GM12878 (cell line): ENCODE results near the gene RTF1. TPM values are rescaled to one million over a fixed set of nuclear protein-coding genes. Genes with fewer than 3 reads are reported as not detected.

Experiments used
- ATAC-seq: fragments of 200-7000 bp; cut with Tn5 transposase; 3 replicates; pipeline ENCODE4 v1.9.1; 2020; ENCODE audit warnings: mild to moderate bottlenecking, moderate library complexity
- BruUV-seq: library from RNA; stranded (reverse); fragments of 400-500 nt; replicated peaks from 2 replicates; lab custom pipeline; 2021; lab: Mats Ljungman, UMichigan
- CTCF ChIA-PET: fragments of 300-600 bp; sonication (Branson Sonifier 250); formaldehyde crosslinking; extraction: SDS; loops from one replicate; lab custom pipeline; 2021; ENCODE audit warnings: inconsistent platforms; lab: Yijun Ruan, JAX
- POLR2A ChIA-PET: fragments of 350-600 bp; formaldehyde crosslinking; extraction: SDS; loops from one replicate; lab custom pipeline; 2021; ENCODE audit warnings: inconsistent platforms; lab: Charles Lee
- RAD21 ChIA-PET: fragments of 300-600 bp; sonication (Branson Sonifier 250); formaldehyde crosslinking; loops from one replicate; lab custom pipeline; 2023; ENCODE audit warnings: antibody characterized with exemption; ENCODE audit not compliant: unreplicated experiment; lab: Charles Lee
- SMC1A ChIA-PET: fragments of 300-600 bp; sonication (Branson Sonifier 250); formaldehyde crosslinking; loops from one replicate; lab custom pipeline; 2023; ENCODE audit not compliant: unreplicated experiment, uncharacterized antibody; lab: Charles Lee
- DNase-seq: peaks from one replicate; pipeline ENCODE4 v3.0.0-alpha.2; 2011; ENCODE audit warnings: low read depth, low spot score
- FAIRE-seq: peaks from 3 replicates; lab custom pipeline; 2011; peaks lifted over from hg19 to GRCh38; lab: Jason Lieb, UNC
- H2AFZ ChIP-seq: 2 replicates; pipeline ENCODE4 v1.6.0; 2011; ENCODE audit warnings: low read depth, low read length, control low read depth; ENCODE audit not compliant: control insufficient read depth
- H3K27ac ChIP-seq: 2 replicates; pipeline ENCODE4 v1.5.1; 2011; ENCODE audit warnings: control low read depth; ENCODE audit not compliant: control insufficient read depth, insufficient read depth
- H3K27me3 ChIP-seq, 2 experiments: replicated peaks in 1 of 2; 2 replicates each; pipeline versions ENCODE4 v1.6.0 to v1.6.1; 2011; ENCODE audit warnings: low read length in 1 of 2; ENCODE audit not compliant: control insufficient read depth in 2 of 2, insufficient read depth in 2 of 2
- H3K36me3 ChIP-seq, 2 experiments: 2 replicates each; pipeline ENCODE4 v1.5.1; 2011; ENCODE audit warnings: low read length in 1 of 2; ENCODE audit not compliant: control insufficient read depth in 2 of 2, insufficient read depth in 2 of 2
- H3K4me1 ChIP-seq: 2 replicates; pipeline ENCODE4 v1.6.1; 2011; ENCODE audit warnings: mild to moderate bottlenecking, low read length, moderate library complexity, mixed read lengths; ENCODE audit not compliant: control insufficient read depth, insufficient read depth
- H3K4me2 ChIP-seq: 2 replicates; pipeline ENCODE4 v1.6.0; 2011; ENCODE audit warnings: control low read depth; ENCODE audit not compliant: control insufficient read depth, insufficient read depth
- H3K4me3 ChIP-seq: fragments of 200-600 bp; sonication (generic); 2 replicates; pipeline ENCODE4 v1.5.1; 2016
- H3K79me2 ChIP-seq: 2 replicates; pipeline ENCODE4 v1.6.0; 2011; ENCODE audit warnings: low read length; ENCODE audit not compliant: control insufficient read depth, insufficient read depth
- H3K9ac ChIP-seq: 2 replicates; pipeline ENCODE4 v1.8.0; 2011; ENCODE audit warnings: low read length, control low read depth, mixed read lengths; ENCODE audit not compliant: control insufficient read depth, insufficient read depth
- H3K9me3 ChIP-seq: replicated peaks from 3 replicates; pipeline ENCODE4 v1.5.1; 2011; ENCODE audit warnings: mild to moderate bottlenecking, low read length; ENCODE audit not compliant: control insufficient read depth, insufficient read depth
- H4K20me1 ChIP-seq: 2 replicates; pipeline ENCODE4 v1.6.0; 2011; ENCODE audit not compliant: control insufficient read depth, insufficient read depth
- EZH2 ChIP-seq: IDR thresholded peaks from 2 replicates; pipeline ENCODE4 v1.6.1; 2012; ENCODE audit warnings: low read depth, mild to moderate bottlenecking, control low read depth, inconsistent platforms, low read length, borderline replicate concordance; ENCODE audit not compliant: control insufficient read depth
- YBX1 ChIP-seq: fragments of 450-650 bp; IDR thresholded peaks from 2 replicates; pipeline ENCODE4 v1.6.1; 2016; ENCODE audit warnings: antibody characterized with exemption
- WGBS: methylation state at CpG from one replicate; pipeline ENCODE4 v1.1.6; 2016; ENCODE audit warnings: low lambda C conversion rate; ENCODE audit not compliant: insufficient replicate concordance, insufficient coverage; ENCODE audit errors: missing lambda C conversion rate; 5-methylcytosine and 5-hydroxymethylcytosine counted together
- in situ Hi-C: fragments of 300-500 bp; cut with MboI; formaldehyde crosslinking; loops from 9 replicates; pipeline ENCODE4 v1.14.3; 2018; ENCODE audit warnings: mixed read lengths
- intact Hi-C: fragments of 100-400 bp; cut with micrococcal nuclease; formaldehyde crosslinking; loops from one replicate; pipeline ENCODE4 v1.14.2; 2022; ENCODE audit not compliant: unreplicated experiment
- polyA plus RNA-seq, 11 experiments: library from polyadenylated mRNA; depleted of rRNA in 4 of 11; unstranded in 6 of 11; stranded (reverse) in 5 of 11; fragments of >200 nt; fragmentation: Nextera tagmentation in 4 of 11; fragmentation: Illumina TruSeq in 1 of 11; extraction: Ambion mirVana in 4 of 11; extraction: Trizol in 1 of 11; gene quantifications; 1 replicate in 1 of 11; 2 replicates in 10 of 11; pipeline versions ENCODE4 v1.2.1 to v1.2.3, GENCODE V29; 2011 to 2016; ENCODE audit warnings: inconsistent platforms in 2 of 11, missing spikeins in 2 of 11, low read depth in 1 of 11
- total RNA-seq, 4 experiments: library from RNA; depleted of rRNA in 3 of 4; stranded (reverse); fragments of >200 nt in 3 of 4; fragmentation: Illumina TruSeq in 1 of 4; extraction: Trizol in 1 of 4; gene quantifications; 2 replicates each; pipeline versions ENCODE4 v1.2.1 to v1.2.3, GENCODE V29; 2013 to 2021
- TF ChIP-seq, protein P1 (sequence below): IDR thresholded peaks from 2 replicates; pipeline ENCODE4 v1.6.1; 2011; ENCODE audit warnings: borderline replicate concordance, low read depth, mild to moderate bottlenecking, moderate library complexity, mixed read lengths, low read length; ENCODE audit not compliant: insufficient read depth; ENCODE audit errors: extremely low read length
- TF ChIP-seq, protein P2 (sequence below): IDR thresholded peaks from 2 replicates; pipeline ENCODE4 v1.6.1; 2011; ENCODE audit warnings: low read depth, low read length, improper control_type of control experiment, borderline replicate concordance

Gene RTF1
- total and polyA plus RNA-seq, 10 of the 15 experiments (the other 5 are each of a cell fraction or from before 2014, with no cell fraction given), result 7.2 to 67.9 (median 32.3) TPM

DNA sequence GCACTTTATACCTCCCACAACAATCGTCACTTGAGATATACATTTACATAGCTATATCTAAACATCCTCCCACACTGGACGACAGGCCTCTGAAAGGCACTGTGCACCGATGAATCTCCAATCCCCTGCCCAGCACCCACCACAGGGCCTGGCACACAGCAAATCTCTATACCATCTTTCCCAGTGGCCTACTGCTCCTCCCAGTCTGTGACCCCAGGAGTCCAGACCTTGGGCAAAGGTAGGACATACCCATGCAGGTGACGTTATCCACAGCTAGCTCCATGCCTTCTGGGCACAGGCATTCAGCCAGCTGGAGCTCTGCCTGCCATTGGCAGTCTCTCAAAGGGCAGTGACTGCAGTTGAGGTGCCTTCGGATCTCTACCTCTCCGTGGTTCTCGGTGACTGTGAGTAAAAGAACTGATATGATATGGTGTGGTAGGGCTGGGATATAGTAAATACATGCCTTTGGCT, 91.0 kb downstream of the RTF1 start:
- WGBS, result 59% methylated on average over 7 of the region's 7 CpGs
- DNase-seq (no peak), ATAC-seq (no peak), FAIRE-seq (no peak)
- in situ Hi-C loops, result no loop called here
- Histone ChIP-seq H3K9ac (no peak overlapping the region), H2AFZ (no peak overlapping the region), H3K27ac (no peak overlapping the region), H3K4me1 (peaks cover 11% of the 10 kb centered on the region), H3K4me2 (no peak overlapping the region), H3K9me3 (no peaks in the 10 kb centered on the region), H3K79me2 (no peaks in the 10 kb centered on the region), H3K4me3 (no peak overlapping the region), H4K20me1 (no peaks in the 10 kb centered on the region), H3K36me3 (no peaks in the 10 kb centered on the region), H3K27me3 (peaks cover 7 to 16% of the 10 kb centered on the region in 2 experiments)
- no TSS peak for BruUV-seq
- ChIA-PET CTCF (interaction anchor here (0.6 to 2.9 kb wide), 3 partner anchors 24 to 42 kb away, joined by 3 to 29 read pairs (median 4); no protein-coding TSS in a partner anchor), SMC1A (interaction anchor here (1.2 to 1.9 kb wide), 3 partner anchors 39 to 42 kb away, joined by 3 to 5 read pairs (median 5); no protein-coding TSS in a partner anchor), POLR2A (no interaction called here), RAD21 (interaction anchor here (1.6 kb wide), 1 partner anchor 42 kb away, joined by 10 read pairs; no protein-coding TSS in a partner anchor)
- TF ChIP-seq, protein P1, sequence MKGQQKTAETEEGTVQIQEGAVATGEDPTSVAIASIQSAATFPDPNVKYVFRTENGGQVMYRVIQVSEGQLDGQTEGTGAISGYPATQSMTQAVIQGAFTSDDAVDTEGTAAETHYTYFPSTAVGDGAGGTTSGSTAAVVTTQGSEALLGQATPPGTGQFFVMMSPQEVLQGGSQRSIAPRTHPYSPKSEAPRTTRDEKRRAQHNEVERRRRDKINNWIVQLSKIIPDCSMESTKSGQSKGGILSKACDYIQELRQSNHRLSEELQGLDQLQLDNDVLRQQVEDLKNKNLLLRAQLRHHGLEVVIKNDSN, result no peak
- TF ChIP-seq, protein P2, sequence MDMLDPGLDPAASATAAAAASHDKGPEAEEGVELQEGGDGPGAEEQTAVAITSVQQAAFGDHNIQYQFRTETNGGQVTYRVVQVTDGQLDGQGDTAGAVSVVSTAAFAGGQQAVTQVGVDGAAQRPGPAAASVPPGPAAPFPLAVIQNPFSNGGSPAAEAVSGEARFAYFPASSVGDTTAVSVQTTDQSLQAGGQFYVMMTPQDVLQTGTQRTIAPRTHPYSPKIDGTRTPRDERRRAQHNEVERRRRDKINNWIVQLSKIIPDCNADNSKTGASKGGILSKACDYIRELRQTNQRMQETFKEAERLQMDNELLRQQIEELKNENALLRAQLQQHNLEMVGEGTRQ, result no peak
- intact Hi-C loops, result no loop called here

DNA sequence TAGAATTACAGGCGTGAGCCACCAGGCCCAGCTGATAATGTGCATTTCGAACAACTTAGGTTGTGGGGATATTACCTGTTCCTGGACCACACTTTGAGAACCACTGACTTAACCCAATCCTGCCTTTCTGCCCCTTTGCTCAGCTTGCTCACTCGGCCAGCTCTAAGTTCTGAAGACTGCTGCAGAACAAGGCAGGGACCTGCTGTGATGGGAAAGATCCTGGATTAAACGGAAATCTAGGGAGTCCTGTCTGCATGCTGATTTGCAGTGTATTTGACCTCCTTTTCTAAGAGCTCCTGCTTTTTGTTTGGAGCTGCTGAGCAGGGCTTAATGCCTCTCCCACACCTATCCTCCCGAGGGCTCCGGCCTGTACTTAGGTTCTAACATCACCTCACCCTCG, 93.8 kb downstream of the RTF1 start:
- no TSS peak for BruUV-seq
- ChIA-PET SMC1A (interaction anchor here (1.1 kb wide), 1 partner anchor 45 kb away, joined by 4 read pairs; no protein-coding TSS in a partner anchor), RAD21 (no interaction called here), CTCF (no interaction called here), POLR2A (interaction anchor here (0.9 kb wide), 2 partner anchors 15 to 17 kb away, joined by 3 read pairs; partner anchors contain the start of gene ITPKA)
- FAIRE-seq (no peak), DNase-seq (no peak), ATAC-seq (no peak)
- H2AFZ ChIP-seq, result no peak overlapping the region
- no peak overlapping the region for H3K9ac ChIP-seq
- no peaks in the 10 kb centered on the region for H3K9me3 ChIP-seq
- H3K27ac ChIP-seq, result no peak overlapping the region
- no peak for TF ChIP-seq YBX1
- 0 out of 2 replicates have a peak, but pooled peaks have one; percentile 56 for TF ChIP-seq EZH2
- no peaks in the 10 kb centered on the region for H4K20me1 ChIP-seq
- H3K4me2 ChIP-seq, result no peak overlapping the region
- no peak overlapping the region for H3K4me3 ChIP-seq
- peaks cover 5 to 20% of the 10 kb centered on the region in 2 experiments for H3K27me3 ChIP-seq
- in situ Hi-C loops (no loop called here), intact Hi-C loops (no loop called here)
- 53% methylated on average over 7 of the region's 7 CpGs for WGBS
- H3K79me2 ChIP-seq, result no peaks in the 10 kb centered on the region
- H3K36me3 ChIP-seq, result no peaks in the 10 kb centered on the region
- peaks cover 23% of the 10 kb centered on the region for H3K4me1 ChIP-seq
